ENCODE results near the gene EPC1. TPM values are rescaled to one million over a fixed set of nuclear protein-coding genes. Genes with fewer than 3 reads are reported as not detected.

The EPC1 gene
- total and polyA plus RNA-seq, 9 of the 15 experiments (the other 6 are each of a cell fraction or from before 2014, with no cell fraction given): 7.0 to 43.6 (median 16.1) TPM

DNA sequence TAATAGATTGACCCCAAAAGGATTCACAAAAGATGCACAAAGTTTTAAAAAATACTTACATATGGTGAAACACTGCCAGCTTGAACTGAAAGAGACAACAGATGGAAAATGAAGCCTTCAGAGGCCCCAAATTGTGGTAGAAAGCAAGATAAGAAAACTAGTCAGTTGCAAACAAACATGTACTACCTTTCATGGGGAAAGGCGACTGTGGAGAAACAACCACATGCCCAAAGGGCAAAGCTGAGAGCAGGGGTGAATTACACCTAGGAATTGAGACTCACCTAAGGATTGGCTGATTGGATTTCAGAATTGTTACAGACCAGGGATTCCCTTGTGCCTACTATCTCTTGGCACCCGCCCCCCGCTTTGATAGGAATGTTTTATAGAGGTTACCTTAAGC lies 13.1 kb downstream of the EPC1 start:
- no peak for ATAC-seq
- ChIA-PET POLR2A (interaction anchor here (1.3 to 2.9 kb wide), 3 partner anchors 9 to 12 kb away, joined by 3 to 9 read pairs (median 8); no protein-coding TSS in a partner anchor), CTCF (ENCODE audit: low intra/inter-chr PET ratio) (no interaction called here)
- DNase-seq (ENCODE audit: extremely low read depth in 1 of 4, low spot score in 3 of 4): no peak
- no peaks in the 10 kb centered on the region for H3K27me3 ChIP-seq (ENCODE audit: control insufficient read depth in 2 of 2, insufficient read depth in 2 of 2, low read length in 2 of 2)
- peaks cover 2% of the 10 kb centered on the region; the same call in 1 of the 3 replicates for H3K36me3 ChIP-seq (ENCODE audit: control insufficient read depth, insufficient read depth, low read length)
- H3K79me2 ChIP-seq (ENCODE audit: control insufficient read depth, insufficient read depth, low read length): peaks cover 97% of the 10 kb centered on the region
- no peak overlapping the region for H3K4me2 ChIP-seq (ENCODE audit: insufficient read depth, low read length)
- H3K4me1 ChIP-seq (replicated peaks in 1 of 2; ENCODE audit: control insufficient read depth in 2 of 2, insufficient read depth in 2 of 2, low read length in 2 of 2): peaks cover 0 to 30% of the 10 kb centered on the region in 2 experiments; a peak in 4 of 5 replicates
- no peak overlapping the region for H2AFZ ChIP-seq (ENCODE audit: low read depth, low read length)
- no TSS peak for BruUV-seq (replicated peaks)
- intact Hi-C loops (cut with micrococcal nuclease): no loop called here
- no peak overlapping the region for H3K4me3 ChIP-seq
- peaks cover 30% of the 10 kb centered on the region for H4K20me1 ChIP-seq (replicated peaks; ENCODE audit: control insufficient read depth, insufficient read depth, low read length)
- no peak overlapping the region for H3K27ac ChIP-seq (ENCODE audit: extremely low read depth, low read depth, low read length)
- no peak for FAIRE-seq
- TF ChIP-seq BRF2 (IDR thresholded peaks at IDR 0.05; ENCODE audit: borderline replicate concordance, insufficient read depth, insufficient read length) (no peak), TEAD4 (IDR thresholded peaks at IDR 0.05; ENCODE audit: low read length) (no peak), TEAD4 (CRISPR knock-in tag; IDR thresholded peaks at IDR 0.05; ENCODE audit: borderline replicate concordance) (no peak), XRCC3 (IDR thresholded peaks at IDR 0.05) (no peak), PPARD (CRISPR knock-in tag; IDR thresholded peaks at IDR 0.05) (no peak), CREB1 (IDR thresholded peaks at IDR 0.05) (no peak), CREB1 (CRISPR knock-in tag; IDR thresholded peaks at IDR 0.05) (no peak), ARNT (IDR thresholded peaks at IDR 0.05) (no peak), RAD21 (CRISPR knock-in tag; conservative IDR thresholded peaks at IDR 0.05 in 1 of 2, IDR thresholded peaks at IDR 0.05 in 1 of 2) (no peak), ZNF174 (CRISPR knock-in tag; IDR thresholded peaks at IDR 0.05) (no peak), ZNF830 (CRISPR knock-in tag; IDR thresholded peaks at IDR 0.05) (no peak), ZNF592 (IDR thresholded peaks at IDR 0.05) (no peak), ZNF12 (CRISPR knock-in tag; IDR thresholded peaks at IDR 0.05) (no peak), ZNF449 (CRISPR knock-in tag; IDR thresholded peaks at IDR 0.05) (no peak), HNRNPL (IDR thresholded peaks at IDR 0.05; ENCODE audit: low read depth, low read length) (no peak), TARDBP (IDR thresholded peaks at IDR 0.05) (no peak)
- H3K9ac ChIP-seq (ENCODE audit: insufficient read depth in 1 of 2, low read depth in 2 of 2, low read length in 2 of 2): no peak overlapping the region
- H3K9me1 ChIP-seq (ENCODE audit: control insufficient read depth, insufficient read depth, low read length): peaks cover 2% of the 10 kb centered on the region
- 83% methylated on average over 3 of the region's 3 CpGs for WGBS (ENCODE audit: insufficient coverage, low coverage, missing lambda C conversion rate)
- in situ Hi-C loops (cut with MboI): no loop called here
- H3K9me3 ChIP-seq (replicated peaks; ENCODE audit: control insufficient read depth, insufficient read depth, low read depth, low read length): no peaks in the 10 kb centered on the region

All from K562 (cell line).